PC-9 (cell line): ENCODE measurements around the gene RNF112.

Experiments used
- EZH2 ChIP-seq: fragments of 200-600 bp; sonication (generic); IDR thresholded peaks from 2 replicates; pipeline ENCODE4 v1.8.0; 2017; ENCODE audit warnings: antibody characterized with exemption, low read depth
- TF ChIP-seq, protein P1 (sequence below): fragments of 200-600 bp; sonication (generic); conservative IDR thresholded peaks from 2 replicates; pipeline ENCODE4 v1.6.1; 2017; ENCODE audit warnings: mixed run types, antibody characterized with exemption, mild to moderate bottlenecking, moderate library complexity

DNA sequence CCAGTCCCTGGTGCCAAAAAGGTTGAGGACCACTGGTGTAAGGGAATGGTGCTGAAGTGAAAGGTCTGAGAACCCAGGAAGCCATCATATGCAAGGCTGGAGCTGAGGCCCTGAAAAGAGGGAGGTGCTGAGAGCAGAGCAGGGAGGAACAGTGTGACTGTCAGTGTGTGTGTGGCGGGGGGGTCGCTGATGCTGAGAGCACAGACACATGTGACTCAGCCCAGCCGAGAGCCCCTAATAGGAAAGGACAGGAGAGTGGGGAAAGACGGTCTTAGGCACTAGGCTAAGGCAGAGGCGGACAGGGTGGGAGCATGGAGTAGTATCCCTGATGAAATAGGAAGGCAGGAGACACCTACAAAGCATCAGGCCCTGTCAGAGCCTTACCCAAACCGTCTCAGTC lies 49.7 kb upstream of the RNF112 start:
- TF ChIP-seq EZH2: no peak
- TF ChIP-seq, protein P1, sequence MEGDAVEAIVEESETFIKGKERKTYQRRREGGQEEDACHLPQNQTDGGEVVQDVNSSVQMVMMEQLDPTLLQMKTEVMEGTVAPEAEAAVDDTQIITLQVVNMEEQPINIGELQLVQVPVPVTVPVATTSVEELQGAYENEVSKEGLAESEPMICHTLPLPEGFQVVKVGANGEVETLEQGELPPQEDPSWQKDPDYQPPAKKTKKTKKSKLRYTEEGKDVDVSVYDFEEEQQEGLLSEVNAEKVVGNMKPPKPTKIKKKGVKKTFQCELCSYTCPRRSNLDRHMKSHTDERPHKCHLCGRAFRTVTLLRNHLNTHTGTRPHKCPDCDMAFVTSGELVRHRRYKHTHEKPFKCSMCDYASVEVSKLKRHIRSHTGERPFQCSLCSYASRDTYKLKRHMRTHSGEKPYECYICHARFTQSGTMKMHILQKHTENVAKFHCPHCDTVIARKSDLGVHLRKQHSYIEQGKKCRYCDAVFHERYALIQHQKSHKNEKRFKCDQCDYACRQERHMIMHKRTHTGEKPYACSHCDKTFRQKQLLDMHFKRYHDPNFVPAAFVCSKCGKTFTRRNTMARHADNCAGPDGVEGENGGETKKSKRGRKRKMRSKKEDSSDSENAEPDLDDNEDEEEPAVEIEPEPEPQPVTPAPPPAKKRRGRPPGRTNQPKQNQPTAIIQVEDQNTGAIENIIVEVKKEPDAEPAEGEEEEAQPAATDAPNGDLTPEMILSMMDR: no peak
